Progenitor cell of endocrine pancreas (in vitro differentiated cells): ENCODE data around the gene NWD2. TPM values are rescaled to one million over a fixed set of nuclear protein-coding genes. Genes with fewer than 3 reads are reported as not detected.
A peak's percentile ranks its signal among the peaks of the same experiment; 100 is the strongest.

ENCODE experiments used
- DNase-seq: peaks from one replicate; pipeline ENCODE4 v3.0.0; 2021; ENCODE audit warnings: low spot score; ENCODE audit not compliant: unreplicated experiment
- H3K27ac Mint-ChIP-seq: 2 replicates; pipeline ENCODE4 v1.8.0; 2021; ENCODE audit warnings: mild to moderate bottlenecking, moderate library complexity, mixed read lengths
- H3K27me3 Mint-ChIP-seq: 2 replicates; pipeline ENCODE4 v1.8.0; 2021; ENCODE audit warnings: mixed read lengths
- H3K36me3 Mint-ChIP-seq: 2 replicates; pipeline ENCODE4 v1.8.0; 2022; ENCODE audit warnings: mixed read lengths; ENCODE audit not compliant: insufficient read depth
- H3K4me1 Mint-ChIP-seq: 2 replicates; pipeline ENCODE4 v1.8.0; 2021; ENCODE audit warnings: low read depth, mixed read lengths
- H3K4me3 Mint-ChIP-seq: 2 replicates; pipeline ENCODE4 v1.8.0; 2021; ENCODE audit warnings: low read depth, mild to moderate bottlenecking, moderate library complexity, mixed read lengths
- H3K9me3 Mint-ChIP-seq: 2 replicates; pipeline ENCODE4 v1.8.0; 2021; ENCODE audit warnings: low read depth, mixed read lengths
- total RNA-seq: library from RNA; stranded (reverse); gene quantifications from 2 replicates; pipeline ENCODE4 v1.2.1, GENCODE V29; 2021
- TF ChIP-seq, protein P1 (sequence below): fragments of 200-600 bp; sonication (generic); IDR thresholded peaks from one replicate; pipeline ENCODE4 v1.5.0; 2021; ENCODE audit warnings: antibody characterized with exemption, mild to moderate bottlenecking; ENCODE audit not compliant: unreplicated experiment

Gene NWD2
- total RNA-seq, 1 donor from 2014 or later = 0.05 TPM

DNA sequence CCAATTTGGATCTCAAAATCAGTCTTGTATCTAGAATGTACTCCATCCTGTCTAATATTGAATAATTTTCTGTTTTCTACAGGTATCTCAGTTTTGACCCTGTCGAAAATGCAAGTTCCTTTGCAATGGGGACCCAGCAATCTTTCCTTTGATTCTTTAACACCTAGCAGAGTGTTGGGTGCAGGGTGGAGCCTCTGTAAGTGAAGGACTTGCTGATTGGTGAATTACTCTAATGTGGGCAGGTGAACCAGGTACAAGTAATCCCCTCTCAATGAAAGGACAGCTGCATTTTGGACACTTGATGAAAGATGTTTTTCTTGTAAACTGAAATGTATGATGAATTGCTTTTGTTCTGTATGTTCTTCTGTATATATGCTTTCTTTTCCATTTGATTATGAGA is 54.9 kb downstream of the NWD2 start:
- Mint-ChIP-seq H3K36me3 (no peaks in the 10 kb centered on the region), H3K27me3 (no peaks in the 10 kb centered on the region), H3K9me3 (no peaks in the 10 kb centered on the region), H3K4me3 (no peak overlapping the region), H3K27ac (no peak overlapping the region), H3K4me1 (no peaks in the 10 kb centered on the region)
- no peak for DNase-seq
- TF ChIP-seq, protein P1, sequence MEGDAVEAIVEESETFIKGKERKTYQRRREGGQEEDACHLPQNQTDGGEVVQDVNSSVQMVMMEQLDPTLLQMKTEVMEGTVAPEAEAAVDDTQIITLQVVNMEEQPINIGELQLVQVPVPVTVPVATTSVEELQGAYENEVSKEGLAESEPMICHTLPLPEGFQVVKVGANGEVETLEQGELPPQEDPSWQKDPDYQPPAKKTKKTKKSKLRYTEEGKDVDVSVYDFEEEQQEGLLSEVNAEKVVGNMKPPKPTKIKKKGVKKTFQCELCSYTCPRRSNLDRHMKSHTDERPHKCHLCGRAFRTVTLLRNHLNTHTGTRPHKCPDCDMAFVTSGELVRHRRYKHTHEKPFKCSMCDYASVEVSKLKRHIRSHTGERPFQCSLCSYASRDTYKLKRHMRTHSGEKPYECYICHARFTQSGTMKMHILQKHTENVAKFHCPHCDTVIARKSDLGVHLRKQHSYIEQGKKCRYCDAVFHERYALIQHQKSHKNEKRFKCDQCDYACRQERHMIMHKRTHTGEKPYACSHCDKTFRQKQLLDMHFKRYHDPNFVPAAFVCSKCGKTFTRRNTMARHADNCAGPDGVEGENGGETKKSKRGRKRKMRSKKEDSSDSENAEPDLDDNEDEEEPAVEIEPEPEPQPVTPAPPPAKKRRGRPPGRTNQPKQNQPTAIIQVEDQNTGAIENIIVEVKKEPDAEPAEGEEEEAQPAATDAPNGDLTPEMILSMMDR = no peak

- no peaks in the 10 kb centered on the region for H3K4me1 Mint-ChIP-seq
- H3K27ac Mint-ChIP-seq = no peak overlapping the region
- no peak for DNase-seq
- TF ChIP-seq, protein P1 = no peak
- no peaks in the 10 kb centered on the region for H3K27me3 Mint-ChIP-seq
- no peaks in the 10 kb centered on the region for H3K36me3 Mint-ChIP-seq
- H3K9me3 Mint-ChIP-seq = peaks cover 14% of the 10 kb centered on the region
- H3K4me3 Mint-ChIP-seq = no peak overlapping the region
Measured at GRCh38 chr4:37304612-37305011, 60.1 kb downstream of the NWD2 start.

DNA sequence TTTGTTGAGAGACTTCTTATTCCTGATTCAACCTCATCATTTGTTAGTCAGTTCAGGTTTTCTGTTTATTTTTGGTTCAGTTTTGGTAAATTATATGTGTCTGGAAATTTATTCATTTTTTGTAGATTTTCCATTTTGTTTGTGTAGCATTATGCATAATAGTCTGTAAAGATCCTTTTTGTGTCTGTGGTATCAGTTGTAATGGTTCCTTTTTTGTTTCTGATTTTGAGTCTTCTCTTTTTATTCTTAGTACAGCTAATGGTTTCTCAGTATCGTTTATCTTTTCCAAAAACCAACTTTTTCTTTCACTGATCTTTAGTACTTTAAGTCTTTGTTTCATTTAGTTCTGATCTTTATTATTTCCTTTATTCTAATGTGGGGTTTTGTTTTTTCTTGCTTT is 61.4 kb downstream of the NWD2 start:
- DNase-seq = no peak
- no peak overlapping the region for H3K27ac Mint-ChIP-seq
- peaks cover 19% of the 10 kb centered on the region for H3K9me3 Mint-ChIP-seq
- TF ChIP-seq, protein P1 = no peak
- no peak overlapping the region for H3K4me3 Mint-ChIP-seq
- no peaks in the 10 kb centered on the region for H3K27me3 Mint-ChIP-seq
- H3K4me1 Mint-ChIP-seq = no peaks in the 10 kb centered on the region
- no peaks in the 10 kb centered on the region for H3K36me3 Mint-ChIP-seq

DNA sequence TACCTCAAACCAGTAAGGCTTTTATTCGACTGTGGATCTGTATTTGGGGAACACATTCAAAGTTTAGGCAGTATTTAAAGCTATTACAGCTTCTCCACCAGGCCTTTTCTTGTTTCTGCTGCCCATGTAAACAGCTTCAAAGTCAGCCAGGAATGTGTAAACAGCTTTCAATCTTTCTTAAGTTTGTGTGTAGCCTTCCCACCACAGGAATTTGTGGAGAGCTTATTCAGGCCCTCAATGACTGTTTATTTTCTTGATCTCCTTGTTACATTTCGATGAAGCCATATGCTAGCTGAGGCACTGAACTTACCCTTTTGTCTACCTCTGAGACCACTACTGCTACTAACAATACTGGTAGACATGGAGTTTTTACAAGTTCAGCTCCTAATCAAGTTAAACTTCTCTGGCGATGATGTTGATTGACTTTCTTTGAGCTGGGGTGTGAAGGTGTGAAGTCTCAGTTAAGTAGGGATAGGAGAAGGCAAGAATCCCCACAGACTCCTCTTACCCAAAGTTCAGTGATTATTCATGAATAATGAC is 72.6 kb downstream of the NWD2 start:
- no peaks in the 10 kb centered on the region for H3K27me3 Mint-ChIP-seq
- no peaks in the 10 kb centered on the region for H3K36me3 Mint-ChIP-seq
- H3K4me1 Mint-ChIP-seq = peaks cover 7% of the 10 kb centered on the region
- no peak overlapping the region for H3K27ac Mint-ChIP-seq
- no peak for DNase-seq
- H3K9me3 Mint-ChIP-seq = peaks cover 22% of the 10 kb centered on the region
- no peak overlapping the region for H3K4me3 Mint-ChIP-seq
- TF ChIP-seq, protein P1 = no peak

- peak overlapping the region; percentile 22 for H3K27ac Mint-ChIP-seq
- no peaks in the 10 kb centered on the region for H3K27me3 Mint-ChIP-seq
- H3K9me3 Mint-ChIP-seq = peaks cover 13% of the 10 kb centered on the region
- peaks cover 7% of the 10 kb centered on the region for H3K4me1 Mint-ChIP-seq
- no peak overlapping the region for H3K4me3 Mint-ChIP-seq
- DNase-seq = no peak
- no peaks in the 10 kb centered on the region for H3K36me3 Mint-ChIP-seq
- TF ChIP-seq, protein P1 = no peak
Measured at GRCh38 chr4:37320513-37321235, 76.1 kb downstream of the NWD2 start.
